ENCODE results near the gene TMEM45A.
"Not testable (repeated sequence)": the region's sequence is repeated elsewhere in the genome, so short reads cannot be mapped to it uniquely, and the experiment has no call there.

TMEM45A gene

GRCh38 chr3:100532411-100532810 lies 40.0 kb downstream of the TMEM45A start:
- no peak for TF ChIP-seq CTCF (IDR thresholded peaks at IDR 0.05; ENCODE audit: insufficient read depth, low read depth, low read length, missing control alignments)
- DNase-seq (ENCODE audit: low read depth): no peak
- H3K4me3 ChIP-seq (ENCODE audit: low read length): no peak overlapping the region

GRCh38 chr3:100533176-100533575 lies 40.8 kb downstream of the TMEM45A start:
- no peak for DNase-seq (ENCODE audit: low read depth)
- no peak for TF ChIP-seq CTCF (IDR thresholded peaks at IDR 0.05; ENCODE audit: insufficient read depth, low read depth, low read length, missing control alignments)
- H3K4me3 ChIP-seq (ENCODE audit: low read length): no peak overlapping the region

- TF ChIP-seq CTCF (IDR thresholded peaks at IDR 0.05; ENCODE audit: insufficient read depth, low read depth, low read length, missing control alignments): no peak
- no peak for DNase-seq (ENCODE audit: low read depth)
- no peak overlapping the region for H3K4me3 ChIP-seq (ENCODE audit: low read length)
These were observed 43.2 kb downstream of the TMEM45A start for GRCh38 chr3:100535610-100535943.

- H3K4me3 ChIP-seq (ENCODE audit: low read length): no peak overlapping the region
- DNase-seq (ENCODE audit: low read depth): peak; percentile 59
- TF ChIP-seq CTCF (IDR thresholded peaks at IDR 0.05; ENCODE audit: insufficient read depth, low read depth, low read length, missing control alignments): no peak
These were observed 43.7 kb downstream of the TMEM45A start for GRCh38 chr3:100536093-100536492.

- TF ChIP-seq CTCF (IDR thresholded peaks at IDR 0.05; ENCODE audit: insufficient read depth, low read depth, low read length, missing control alignments): no peak
- no peak overlapping the region for H3K4me3 ChIP-seq (ENCODE audit: low read length)
- DNase-seq (ENCODE audit: low read depth): peak; percentile 79
These were observed 45.4 kb downstream of the TMEM45A start for GRCh38 chr3:100537646-100538338.

GRCh38 chr3:100538339-100538706 lies 45.9 kb downstream of the TMEM45A start:
- DNase-seq (ENCODE audit: low read depth): peak; percentile 35
- no peak for TF ChIP-seq CTCF (IDR thresholded peaks at IDR 0.05; ENCODE audit: insufficient read depth, low read depth, low read length, missing control alignments)
- H3K4me3 ChIP-seq (ENCODE audit: low read length): no peak overlapping the region

GRCh38 chr3:100540791-100541334 lies 48.4 kb downstream of the TMEM45A start:
- TF ChIP-seq CTCF (IDR thresholded peaks at IDR 0.05; ENCODE audit: insufficient read depth, low read depth, low read length, missing control alignments): no peak
- H3K4me3 ChIP-seq (ENCODE audit: low read length): no peak overlapping the region
- no peak for DNase-seq (ENCODE audit: low read depth)

GRCh38 chr3:100541428-100541827 lies 49.0 kb downstream of the TMEM45A start:
- peak; percentile 74 for DNase-seq (ENCODE audit: low read depth)
- H3K4me3 ChIP-seq (ENCODE audit: low read length): not testable (repeated sequence)

Data from epithelial cell of esophagus (primary cell).